Gastroesophageal sphincter (tissue), 3 donors: Measurements from ENCODE around the gene LIPC.

ENCODE experiments used
- POLR2AphosphoS5 ChIP-seq: sonication (generic); formaldehyde crosslinking; IDR thresholded peaks from one replicate; pipeline ENCODE4 v1.6.1; 2017; ENCODE audit warnings: antibody characterized with exemption
- TF ChIP-seq, protein P1 (sequence below), 4 experiments: fragments of 200-600 bp in 2 of 4; fragments of 450-650 bp in 2 of 4; sonication (generic) in 1 of 4; IDR thresholded peaks; one replicate each; pipeline ENCODE4 v1.5.1; 2017 to 2019; ENCODE audit warnings: antibody characterized with exemption in 4 of 4, mild to moderate bottlenecking in 2 of 4, moderate library complexity in 2 of 4

DNA sequence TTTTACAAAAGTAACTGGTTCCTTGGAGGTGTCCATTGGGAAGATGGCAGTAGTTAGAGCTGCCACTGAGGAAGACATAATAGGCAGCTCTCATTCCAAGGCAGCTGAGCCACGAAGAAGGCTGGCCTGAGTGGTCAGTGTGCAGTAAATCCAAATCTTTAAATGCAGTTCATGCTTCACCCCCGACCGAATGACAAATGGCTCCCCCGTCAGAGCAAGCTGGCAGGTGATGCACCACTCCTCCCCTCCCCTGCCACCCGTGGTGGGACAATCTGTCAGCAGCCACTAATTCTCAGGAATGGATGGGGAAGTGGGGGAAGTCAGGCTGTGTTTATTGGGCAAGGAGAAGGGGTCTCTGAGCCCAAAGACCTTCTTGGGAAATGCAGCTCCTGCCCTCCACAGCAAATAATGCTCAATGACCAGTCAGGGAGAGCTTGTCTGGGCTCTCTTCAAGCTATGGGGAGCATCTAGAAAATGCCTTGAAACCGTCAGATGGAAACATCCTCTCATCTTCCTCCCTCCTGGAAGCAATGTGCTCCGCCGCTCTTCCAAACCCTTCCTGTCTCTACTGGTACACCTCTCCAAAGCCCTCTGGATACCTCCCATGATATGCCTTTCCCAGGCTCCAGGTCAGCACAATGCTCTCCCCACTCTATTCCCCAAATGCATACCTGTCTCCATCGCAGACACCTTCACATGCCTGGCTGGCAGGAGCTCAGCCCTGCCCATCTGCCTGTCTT is 65.4 kb downstream of the LIPC start:
- TF ChIP-seq, protein P1, sequence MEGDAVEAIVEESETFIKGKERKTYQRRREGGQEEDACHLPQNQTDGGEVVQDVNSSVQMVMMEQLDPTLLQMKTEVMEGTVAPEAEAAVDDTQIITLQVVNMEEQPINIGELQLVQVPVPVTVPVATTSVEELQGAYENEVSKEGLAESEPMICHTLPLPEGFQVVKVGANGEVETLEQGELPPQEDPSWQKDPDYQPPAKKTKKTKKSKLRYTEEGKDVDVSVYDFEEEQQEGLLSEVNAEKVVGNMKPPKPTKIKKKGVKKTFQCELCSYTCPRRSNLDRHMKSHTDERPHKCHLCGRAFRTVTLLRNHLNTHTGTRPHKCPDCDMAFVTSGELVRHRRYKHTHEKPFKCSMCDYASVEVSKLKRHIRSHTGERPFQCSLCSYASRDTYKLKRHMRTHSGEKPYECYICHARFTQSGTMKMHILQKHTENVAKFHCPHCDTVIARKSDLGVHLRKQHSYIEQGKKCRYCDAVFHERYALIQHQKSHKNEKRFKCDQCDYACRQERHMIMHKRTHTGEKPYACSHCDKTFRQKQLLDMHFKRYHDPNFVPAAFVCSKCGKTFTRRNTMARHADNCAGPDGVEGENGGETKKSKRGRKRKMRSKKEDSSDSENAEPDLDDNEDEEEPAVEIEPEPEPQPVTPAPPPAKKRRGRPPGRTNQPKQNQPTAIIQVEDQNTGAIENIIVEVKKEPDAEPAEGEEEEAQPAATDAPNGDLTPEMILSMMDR (IDR thresholded peaks at IDR 0.05) = no peak
- TF ChIP-seq POLR2AphosphoS5 = no peak
